Esophagus mucosa (tissue), 1 donor: Measurements from ENCODE around the gene CKS2. TPM values are rescaled to one million over a fixed set of nuclear protein-coding genes. Genes with fewer than 3 reads are reported as not detected.
"Not testable (repeated sequence)": the region's sequence is repeated elsewhere in the genome, so short reads cannot be mapped to it uniquely, and the experiment has no call there.

Experiments used
- ATAC-seq: fragments of 200-7000 bp; cut with Tn5 transposase; one replicate; pipeline ENCODE4 v1.9.1; 2020
- total RNA-seq: library from RNA; stranded (reverse); gene quantifications from one replicate; pipeline ENCODE4 v1.2.4, GENCODE V29; 2023
- donor health status: DM: yes; HTN: yes; CAD: no.

CKS2 gene
- total RNA-seq, 1 donor from 2014 or later: 46.5 TPM

- peak; percentile 7 for ATAC-seq
Measured at GRCh38 chr9:89311346-89312221, 589 bp downstream of the CKS2 start.

GRCh38 chr9:89312222-89312571, 1.2 kb downstream of the CKS2 start:
- ATAC-seq: no peak

- no peak for ATAC-seq
Measured at GRCh38 chr9:89313842-89314241, 2.8 kb downstream of the CKS2 start.

- no peak for ATAC-seq
Measured at GRCh38 chr9:89314955-89315354, 4.0 kb downstream of the CKS2 start.

DNA sequence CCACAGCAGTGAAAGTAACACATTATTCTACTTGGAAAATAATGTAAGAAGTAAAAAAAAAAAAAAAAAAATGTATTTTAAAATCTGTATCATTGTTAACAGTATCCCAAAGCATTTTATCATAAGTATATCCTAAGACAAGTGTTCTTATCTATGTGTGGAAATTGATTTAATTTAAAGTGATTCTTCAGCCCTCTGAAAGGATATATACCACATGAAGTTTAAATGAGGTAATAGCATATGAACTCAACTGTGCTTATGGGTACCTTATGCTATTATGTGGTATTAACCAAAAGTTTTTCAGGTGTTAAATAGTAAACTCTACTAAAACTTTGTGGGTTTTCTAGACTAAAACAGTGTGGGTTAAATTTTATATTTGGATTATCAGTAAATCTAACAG, 4.5 kb downstream of the CKS2 start:
- ATAC-seq: no peak

- ATAC-seq: no peak
Measured at GRCh38 chr9:89317282-89317681, 6.3 kb downstream of the CKS2 start.

DNA sequence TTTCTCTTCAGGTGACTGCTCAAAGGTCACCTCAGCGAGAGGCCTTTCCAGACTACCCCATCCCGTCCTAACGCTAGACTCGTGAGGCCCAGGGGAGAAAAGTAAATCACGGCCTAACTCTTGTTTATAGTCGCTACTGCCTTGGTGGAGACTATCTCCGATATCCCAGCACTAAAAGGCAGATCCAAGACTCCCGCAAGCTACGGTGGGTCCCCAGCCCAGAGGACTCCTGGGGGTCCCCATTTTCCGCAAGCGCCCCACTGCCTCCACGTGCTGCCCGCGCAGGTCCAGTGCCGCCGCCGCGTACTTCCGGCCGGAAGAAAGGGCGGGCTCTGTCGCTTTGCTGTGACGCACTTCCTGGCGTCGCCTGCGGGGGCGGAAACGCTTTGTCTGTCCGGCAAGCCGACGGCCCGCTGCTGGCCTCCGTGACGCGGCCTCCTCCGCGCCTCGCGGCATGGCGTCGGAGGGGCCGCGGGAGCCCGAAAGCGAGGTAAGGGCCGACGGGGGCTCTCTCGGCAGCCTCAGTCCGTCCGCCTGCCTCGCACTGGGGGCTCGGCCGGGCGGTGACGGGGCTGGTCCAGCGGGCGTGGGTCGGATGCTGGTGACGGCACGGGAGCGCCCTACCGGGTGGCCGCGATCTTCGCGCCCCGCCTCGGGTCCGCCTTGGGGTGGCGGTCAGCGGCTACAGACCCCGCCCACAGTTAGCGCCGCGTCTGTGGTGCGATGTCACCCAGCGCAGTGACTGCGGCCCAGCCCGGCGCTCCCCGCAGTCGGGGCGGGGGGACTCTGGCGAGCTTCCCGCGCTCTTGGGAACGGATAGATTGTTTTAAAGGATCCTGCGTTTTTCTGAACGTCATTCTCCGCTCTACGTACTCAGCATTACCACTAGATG, 7.4 kb downstream of the CKS2 start, which contains the start of gene SECISBP2:
Gene SECISBP2 (plus strand): TSS at position 378 of the 892 bp plus-strand sequence. CDS start 77 bp downstream, at position 455.
- peak; percentile 98 for ATAC-seq

DNA sequence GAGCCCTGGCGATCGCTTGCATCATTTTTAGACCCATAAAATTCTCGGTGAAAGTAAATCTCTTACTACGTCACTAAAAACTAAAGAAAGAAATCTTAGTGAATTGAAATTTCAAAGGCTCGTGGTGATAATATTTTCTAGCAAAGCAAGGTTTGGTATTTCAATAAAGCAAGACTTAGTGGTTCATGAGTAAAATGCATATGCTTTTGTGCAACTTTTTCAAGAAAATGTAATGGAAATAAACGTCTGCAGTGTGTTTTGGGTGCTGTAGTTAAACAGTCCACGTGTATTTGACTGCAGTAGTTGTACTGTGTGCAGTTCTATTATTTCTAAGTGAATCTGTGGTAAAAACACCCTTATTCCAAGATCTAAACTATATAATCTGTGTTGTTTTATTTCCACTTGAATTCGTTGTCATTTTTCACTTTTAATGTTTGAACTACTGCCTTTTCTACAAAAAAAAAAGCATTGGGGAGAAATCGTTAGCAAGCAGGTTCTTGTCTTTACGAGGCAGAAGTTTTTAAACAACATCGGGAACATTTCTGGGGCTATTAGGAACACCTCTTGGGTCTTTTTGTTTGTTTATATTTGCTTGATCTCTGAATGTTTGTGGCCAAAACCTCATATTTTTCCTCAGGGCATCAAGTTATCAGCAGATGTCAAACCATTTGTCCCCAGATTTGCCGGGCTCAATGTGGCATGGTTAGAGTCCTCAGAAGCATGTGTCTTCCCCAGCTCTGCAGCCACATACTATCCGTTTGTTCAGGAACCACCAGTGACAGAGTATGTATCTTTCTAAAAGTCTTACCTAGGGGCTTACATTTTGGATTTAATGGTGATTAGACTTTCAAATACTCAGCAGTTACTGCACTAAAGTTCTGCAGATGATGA, 8.3 kb downstream of the CKS2 start:
- ATAC-seq: no peak

GRCh38 chr9:89323390-89323789, 12.4 kb downstream of the CKS2 start:
- no peak for ATAC-seq

DNA sequence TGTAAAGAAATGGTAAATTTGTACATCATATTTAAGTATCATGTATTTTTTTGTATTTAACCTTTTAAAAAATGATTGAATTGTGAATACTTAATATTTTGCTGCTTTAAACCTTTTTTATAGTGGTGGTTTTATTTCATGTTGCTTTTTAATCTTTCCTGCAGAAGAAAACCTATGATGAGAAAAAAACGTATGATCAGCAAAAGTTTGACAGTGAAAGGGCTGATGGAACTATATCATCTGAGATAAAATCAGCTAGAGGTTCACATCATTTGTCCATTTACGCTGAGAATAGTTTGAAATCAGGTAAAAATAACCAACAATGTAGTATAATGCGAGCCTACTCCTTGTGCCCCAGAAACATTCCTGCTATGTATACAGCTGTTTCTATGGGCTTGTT, 14.7 kb downstream of the CKS2 start:
- no peak for ATAC-seq

DNA sequence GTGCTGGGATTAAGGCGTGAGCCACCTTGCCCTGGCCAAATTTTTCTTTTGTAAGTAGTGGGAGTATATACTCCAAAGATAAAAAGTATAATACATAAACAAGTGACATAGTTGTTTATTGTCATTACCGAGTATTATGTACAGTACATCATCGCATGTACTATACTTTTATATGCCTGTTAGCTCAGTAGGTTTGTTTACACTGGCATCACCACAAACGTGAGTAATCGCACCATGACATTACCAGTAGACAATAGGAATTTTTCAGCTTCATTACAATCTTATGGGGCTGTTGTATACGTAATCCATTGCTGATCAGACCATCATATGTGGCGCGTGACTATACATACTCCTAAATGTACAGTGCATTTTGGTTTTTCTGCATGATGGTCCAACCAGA, 17.1 kb downstream of the CKS2 start:
- ATAC-seq: no peak

- no peak for ATAC-seq
Measured at GRCh38 chr9:89329917-89330316, 18.9 kb downstream of the CKS2 start.

GRCh38 chr9:89330513-89330912, 19.5 kb downstream of the CKS2 start:
- ATAC-seq: no peak

DNA sequence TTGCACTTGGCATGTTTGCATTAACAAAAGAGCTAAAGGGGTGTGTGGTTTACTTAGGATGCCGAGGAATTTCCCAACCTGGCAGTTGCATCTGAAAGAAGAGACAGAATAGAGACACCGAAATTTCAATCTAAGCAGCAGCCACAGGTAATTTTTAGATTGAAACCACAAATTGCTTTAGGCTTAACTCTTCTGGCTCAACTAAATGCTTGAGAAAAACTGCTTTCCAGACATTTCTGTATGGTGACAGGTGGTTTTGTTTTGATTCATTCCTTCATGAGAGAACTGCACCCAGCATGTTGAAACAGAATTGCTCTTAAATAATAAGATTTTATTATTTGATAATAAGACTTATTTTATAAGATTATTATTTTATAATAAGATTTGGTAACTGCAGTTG, 28.8 kb downstream of the CKS2 start:
- no peak for ATAC-seq

GRCh38 chr9:89340332-89340731, 29.3 kb downstream of the CKS2 start:
- no peak for ATAC-seq

DNA sequence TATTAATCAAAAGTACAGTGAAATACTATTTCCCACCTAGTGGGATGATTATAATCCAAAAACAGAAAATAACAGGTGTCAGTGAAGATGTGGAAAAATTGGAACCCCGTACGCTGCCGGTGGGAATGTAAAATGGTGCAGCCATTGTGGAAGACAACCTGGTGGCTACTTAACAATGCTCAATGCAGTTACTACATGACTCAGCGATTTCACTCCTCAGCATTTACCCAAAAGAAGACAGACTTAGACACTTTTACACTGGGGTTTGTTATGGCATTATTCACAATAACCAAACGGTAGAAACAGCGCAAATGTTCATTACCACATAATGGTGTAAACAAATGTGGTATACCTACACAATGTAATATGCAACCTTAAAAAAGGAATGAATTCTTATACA, 31.2 kb downstream of the CKS2 start:
- ATAC-seq: no peak

GRCh38 chr9:89342948-89343347, 32.0 kb downstream of the CKS2 start:
- ATAC-seq: no peak

DNA sequence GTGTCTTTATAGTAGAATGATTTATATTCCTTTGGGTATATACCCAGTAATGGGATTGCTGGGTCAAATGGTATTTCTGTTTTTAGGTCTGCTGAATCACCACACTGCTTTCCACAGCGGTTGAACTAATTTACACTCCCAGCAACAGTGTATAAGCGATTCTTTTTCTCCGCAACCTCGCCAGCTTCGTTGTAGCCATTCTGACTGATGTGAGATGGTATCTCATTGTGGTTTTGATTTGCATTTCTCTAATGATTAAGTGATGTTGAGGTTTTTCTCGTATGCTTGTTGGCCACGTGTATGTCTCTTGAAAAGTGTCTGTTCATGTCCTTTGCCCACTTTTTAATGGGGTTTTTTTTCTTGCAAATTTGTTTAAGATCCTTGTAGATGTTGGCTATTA, 32.8 kb downstream of the CKS2 start:
- not testable (repeated sequence) for ATAC-seq

DNA sequence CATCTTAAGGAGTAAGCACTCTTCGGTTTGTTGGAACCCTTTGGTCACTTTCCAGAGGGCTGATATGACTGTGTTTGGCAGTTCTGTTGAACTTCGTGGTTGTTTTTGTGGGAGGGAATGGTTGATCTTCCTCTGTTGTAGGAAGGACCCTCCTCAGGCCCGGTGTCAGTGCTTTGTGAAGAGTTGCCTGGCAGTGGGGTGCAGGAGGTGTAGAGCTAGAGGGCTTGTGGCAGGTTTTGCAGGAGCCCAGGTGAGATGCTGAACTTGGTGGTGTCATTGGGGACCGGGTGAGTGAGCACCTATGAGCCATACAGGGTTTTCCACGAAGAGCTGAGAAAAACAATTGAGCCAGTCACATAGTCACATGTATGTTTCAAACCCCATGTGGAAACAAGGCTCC, 34.5 kb downstream of the CKS2 start:
- no peak for ATAC-seq

- no peak for ATAC-seq
Measured at GRCh38 chr9:89346696-89347095, 35.7 kb downstream of the CKS2 start.

GRCh38 chr9:89347651-89348050, 36.7 kb downstream of the CKS2 start:
- ATAC-seq: no peak

- ATAC-seq: no peak
Measured at GRCh38 chr9:89349607-89350006, 38.6 kb downstream of the CKS2 start.
